HepG2 (cell line): ENCODE measurements around the gene ELOVL2. TPM values are rescaled to one million over a fixed set of nuclear protein-coding genes. Genes with fewer than 3 reads are reported as not detected.
A peak's percentile ranks its signal among the peaks of the same experiment; 100 is the strongest.

ENCODE experiments used
- DNMT3B ChIP-seq: conservative IDR thresholded peaks from 2 replicates; pipeline ENCODE4 v1.6.1; 2016; ENCODE audit warnings: missing biosample characterization, control low read depth
- FOXC1 ChIP-seq: sonication (generic); formaldehyde crosslinking; IDR thresholded peaks from 2 replicates; pipeline ENCODE4 v1.8.0; 2022; ENCODE audit warnings: mild to moderate bottlenecking, missing genetic modification reagents, borderline replicate concordance
- FOXK1 ChIP-seq: sonication (generic); formaldehyde crosslinking; IDR thresholded peaks from 2 replicates; pipeline ENCODE4 v1.4.0; 2020; ENCODE audit warnings: low read depth, missing genetic modification reagents, borderline replicate concordance
- HMG20A ChIP-seq: IDR thresholded peaks from 2 replicates; pipeline ENCODE4 v1.6.1; 2016; ENCODE audit warnings: borderline replicate concordance
- KDM6A ChIP-seq: IDR thresholded peaks from 2 replicates; pipeline ENCODE4 v1.6.1; 2016; ENCODE audit warnings: low read depth
- MIXL1 ChIP-seq: IDR thresholded peaks from 2 replicates; pipeline ENCODE4 v1.6.1; 2016
- NFATC3 ChIP-seq: sonication (generic); formaldehyde crosslinking; IDR thresholded peaks from 2 replicates; pipeline ENCODE4 v1.5.1; 2020; ENCODE audit warnings: mild to moderate bottlenecking, missing genetic modification reagents
- NFE2L2 ChIP-seq: fragments of 150-350 bp; IDR thresholded peaks from 2 replicates; pipeline ENCODE4 v1.6.1; 2014; ENCODE audit warnings: low read length
- POLR2G ChIP-seq: fragments of 200-400 bp; formaldehyde crosslinking; IDR thresholded peaks from 2 replicates; pipeline ENCODE4 v1.6.1; 2018; ENCODE audit warnings: mild to moderate bottlenecking, low read depth, low read length, moderate library complexity
- TRIM24 ChIP-seq: sonication (generic); formaldehyde crosslinking; IDR thresholded peaks from 2 replicates; pipeline ENCODE4 v1.8.0; 2022; ENCODE audit warnings: mild to moderate bottlenecking, missing genetic modification reagents
- ZBTB38 ChIP-seq: sonication (generic); formaldehyde crosslinking; IDR thresholded peaks from 2 replicates; pipeline ENCODE4 v1.5.1; 2020; ENCODE audit warnings: mild to moderate bottlenecking, missing genetic modification reagents
- ZFAT ChIP-seq: sonication (generic); formaldehyde crosslinking; conservative IDR thresholded peaks from 2 replicates; pipeline ENCODE4 v1.8.1; 2023; ENCODE audit warnings: missing genetic modification reagents, inconsistent platforms
- ZNF44 ChIP-seq: sonication (generic); formaldehyde crosslinking; IDR thresholded peaks from 2 replicates; pipeline ENCODE4 v1.5.1; 2020; ENCODE audit warnings: mild to moderate bottlenecking, missing genetic modification reagents
- ZNF607 ChIP-seq: sonication (generic); formaldehyde crosslinking; IDR thresholded peaks from 2 replicates; pipeline ENCODE4 v1.5.1; 2020; ENCODE audit warnings: missing genetic modification reagents, mild to moderate bottlenecking, borderline replicate concordance
- ZNF7 ChIP-seq: IDR thresholded peaks from 2 replicates; pipeline ENCODE4 v1.6.1; 2016; ENCODE audit warnings: missing biosample characterization, missing genetic modification reagents
- ZNF720 ChIP-seq: sonication (generic); formaldehyde crosslinking; IDR thresholded peaks from 2 replicates; pipeline ENCODE4 v1.4.0; 2020; ENCODE audit warnings: missing genetic modification reagents
- ZNF776 ChIP-seq: sonication (generic); formaldehyde crosslinking; IDR thresholded peaks from 2 replicates; pipeline ENCODE4 v1.4.0; 2020; ENCODE audit warnings: mild to moderate bottlenecking, missing genetic modification reagents
- polyA plus RNA-seq, 8 experiments: library from polyadenylated mRNA; depleted of rRNA in 3 of 8; stranded (reverse) in 7 of 8; unstranded in 1 of 8; fragments of >200 nt; fragmentation: Illumina TruSeq in 4 of 8; extraction: Trizol in 4 of 8; gene quantifications; 2 replicates each; pipeline versions ENCODE4 v1.2.1 to v1.2.3, GENCODE V29; 2011 to 2016; ENCODE audit warnings: low read depth in 4 of 8, missing spikeins in 1 of 8, mixed read lengths in 1 of 8; ENCODE audit not compliant: insufficient read depth in 1 of 8
- total RNA-seq, 5 experiments: library from RNA; depleted of rRNA; stranded (reverse); fragments of >200 nt; fragmentation: Illumina TruSeq; extraction: Trizol; gene quantifications; 2 replicates each; pipeline ENCODE4 v1.2.3, GENCODE V29; 2016; ENCODE audit warnings: low read depth in 1 of 5
- TF ChIP-seq, protein P1 (sequence below): IDR thresholded peaks from 2 replicates; pipeline ENCODE4 v1.6.1; 2016; ENCODE audit warnings: low read depth
- TF ChIP-seq, protein P2 (sequence below): sonication (generic); formaldehyde crosslinking; IDR thresholded peaks from 2 replicates; pipeline ENCODE4 v1.8.0; 2022; ENCODE audit warnings: mild to moderate bottlenecking, missing genetic modification reagents, moderate library complexity
- TF ChIP-seq, protein P3 (sequence below): sonication (generic); formaldehyde crosslinking; IDR thresholded peaks from 2 replicates; pipeline ENCODE4 v1.4.0; 2020; ENCODE audit warnings: mild to moderate bottlenecking, low read depth, missing genetic modification reagents
- TF ChIP-seq, protein P4 (sequence below): sonication (generic); formaldehyde crosslinking; IDR thresholded peaks from 2 replicates; pipeline ENCODE4 v1.4.0; 2020; ENCODE audit warnings: missing genetic modification reagents, mild to moderate bottlenecking, borderline replicate concordance
- TF ChIP-seq, protein P5 (sequence below): sonication (generic); formaldehyde crosslinking; IDR thresholded peaks from 2 replicates; pipeline ENCODE4 v1.4.0; 2020; ENCODE audit warnings: missing genetic modification reagents

ELOVL2 gene
- total and polyA plus RNA-seq, 2 of the 13 experiments (the other 11 are each of a cell fraction or from before 2014, with no cell fraction given): 43.6 to 65.4 TPM

DNA sequence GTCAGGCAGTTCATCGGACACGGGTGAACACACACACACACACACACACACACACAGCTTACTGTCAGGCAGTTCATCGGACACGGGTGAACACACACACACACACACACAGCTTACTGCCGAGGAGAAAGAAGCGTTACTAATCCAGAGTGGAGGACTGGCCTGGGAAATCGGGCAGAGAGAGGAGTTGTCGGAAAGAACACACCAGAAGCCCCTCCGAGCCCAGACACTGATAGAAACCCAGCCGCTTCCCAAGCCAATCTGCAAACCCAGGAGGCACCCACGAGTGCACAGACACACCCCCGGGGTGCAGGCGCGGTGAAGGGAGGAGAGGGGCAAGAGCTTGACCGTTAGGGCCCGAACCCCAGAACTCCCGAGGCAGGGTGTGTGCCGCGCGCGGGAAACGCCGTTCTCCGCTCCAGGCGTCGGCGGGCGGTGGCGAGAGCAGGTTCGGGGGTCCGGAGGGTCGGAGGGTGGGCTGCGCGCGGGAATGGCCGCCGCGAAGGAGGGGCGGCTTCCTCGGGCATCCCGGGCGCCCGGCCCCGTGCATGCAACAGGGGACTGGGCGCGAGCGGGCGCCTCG is 636 bp downstream of the ELOVL2 start (continued):
- TF ChIP-seq, protein P1, sequence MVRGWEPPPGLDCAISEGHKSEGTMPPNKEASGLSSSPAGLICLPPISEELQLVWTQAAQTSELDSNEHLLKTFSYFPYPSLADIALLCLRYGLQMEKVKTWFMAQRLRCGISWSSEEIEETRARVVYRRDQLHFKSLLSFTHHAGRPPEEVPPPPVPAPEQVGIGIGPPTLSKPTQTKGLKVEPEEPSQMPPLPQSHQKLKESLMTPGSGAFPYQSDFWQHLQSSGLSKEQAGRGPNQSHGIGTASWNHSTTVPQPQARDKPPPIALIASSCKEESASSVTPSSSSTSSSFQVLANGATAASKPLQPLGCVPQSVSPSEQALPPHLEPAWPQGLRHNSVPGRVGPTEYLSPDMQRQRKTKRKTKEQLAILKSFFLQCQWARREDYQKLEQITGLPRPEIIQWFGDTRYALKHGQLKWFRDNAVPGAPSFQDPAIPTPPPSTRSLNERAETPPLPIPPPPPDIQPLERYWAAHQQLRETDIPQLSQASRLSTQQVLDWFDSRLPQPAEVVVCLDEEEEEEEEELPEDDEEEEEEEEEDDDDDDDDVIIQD (CRISPR knock-in tag): no peak
- TF ChIP-seq, protein P2, sequence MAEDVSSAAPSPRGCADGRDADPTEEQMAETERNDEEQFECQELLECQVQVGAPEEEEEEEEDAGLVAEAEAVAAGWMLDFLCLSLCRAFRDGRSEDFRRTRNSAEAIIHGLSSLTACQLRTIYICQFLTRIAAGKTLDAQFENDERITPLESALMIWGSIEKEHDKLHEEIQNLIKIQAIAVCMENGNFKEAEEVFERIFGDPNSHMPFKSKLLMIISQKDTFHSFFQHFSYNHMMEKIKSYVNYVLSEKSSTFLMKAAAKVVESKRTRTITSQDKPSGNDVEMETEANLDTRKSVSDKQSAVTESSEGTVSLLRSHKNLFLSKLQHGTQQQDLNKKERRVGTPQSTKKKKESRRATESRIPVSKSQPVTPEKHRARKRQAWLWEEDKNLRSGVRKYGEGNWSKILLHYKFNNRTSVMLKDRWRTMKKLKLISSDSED (CRISPR knock-in tag): no peak
- TF ChIP-seq NFATC3 (CRISPR knock-in tag): no peak
- TF ChIP-seq DNMT3B (CRISPR knock-in tag): no peak
- TF ChIP-seq ZBTB38 (CRISPR knock-in tag): 0 out of 2 replicates have a peak, but pooled peaks have one; percentile 28
- no peak for TF ChIP-seq KDM6A (CRISPR knock-in tag)
- TF ChIP-seq POLR2G: no peak
- TF ChIP-seq, protein P3, sequence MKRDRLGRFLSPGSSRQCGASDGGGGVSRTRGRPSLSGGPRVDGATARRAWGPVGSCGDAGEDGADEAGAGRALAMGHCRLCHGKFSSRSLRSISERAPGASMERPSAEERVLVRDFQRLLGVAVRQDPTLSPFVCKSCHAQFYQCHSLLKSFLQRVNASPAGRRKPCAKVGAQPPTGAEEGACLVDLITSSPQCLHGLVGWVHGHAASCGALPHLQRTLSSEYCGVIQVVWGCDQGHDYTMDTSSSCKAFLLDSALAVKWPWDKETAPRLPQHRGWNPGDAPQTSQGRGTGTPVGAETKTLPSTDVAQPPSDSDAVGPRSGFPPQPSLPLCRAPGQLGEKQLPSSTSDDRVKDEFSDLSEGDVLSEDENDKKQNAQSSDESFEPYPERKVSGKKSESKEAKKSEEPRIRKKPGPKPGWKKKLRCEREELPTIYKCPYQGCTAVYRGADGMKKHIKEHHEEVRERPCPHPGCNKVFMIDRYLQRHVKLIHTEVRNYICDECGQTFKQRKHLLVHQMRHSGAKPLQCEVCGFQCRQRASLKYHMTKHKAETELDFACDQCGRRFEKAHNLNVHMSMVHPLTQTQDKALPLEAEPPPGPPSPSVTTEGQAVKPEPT (CRISPR knock-in tag): no peak
- no peak for TF ChIP-seq ZFAT (CRISPR knock-in tag)
- no peak for TF ChIP-seq HMG20A
- TF ChIP-seq NFE2L2: no peak
- TF ChIP-seq ZNF44 (CRISPR knock-in tag): no peak
- no peak for TF ChIP-seq ZNF7
- 0 out of 2 replicates have a peak, but pooled peaks have one; percentile 20 for TF ChIP-seq ZNF607 (CRISPR knock-in tag)
- no peak for TF ChIP-seq ZNF720 (CRISPR knock-in tag)
- TF ChIP-seq, protein P4, sequence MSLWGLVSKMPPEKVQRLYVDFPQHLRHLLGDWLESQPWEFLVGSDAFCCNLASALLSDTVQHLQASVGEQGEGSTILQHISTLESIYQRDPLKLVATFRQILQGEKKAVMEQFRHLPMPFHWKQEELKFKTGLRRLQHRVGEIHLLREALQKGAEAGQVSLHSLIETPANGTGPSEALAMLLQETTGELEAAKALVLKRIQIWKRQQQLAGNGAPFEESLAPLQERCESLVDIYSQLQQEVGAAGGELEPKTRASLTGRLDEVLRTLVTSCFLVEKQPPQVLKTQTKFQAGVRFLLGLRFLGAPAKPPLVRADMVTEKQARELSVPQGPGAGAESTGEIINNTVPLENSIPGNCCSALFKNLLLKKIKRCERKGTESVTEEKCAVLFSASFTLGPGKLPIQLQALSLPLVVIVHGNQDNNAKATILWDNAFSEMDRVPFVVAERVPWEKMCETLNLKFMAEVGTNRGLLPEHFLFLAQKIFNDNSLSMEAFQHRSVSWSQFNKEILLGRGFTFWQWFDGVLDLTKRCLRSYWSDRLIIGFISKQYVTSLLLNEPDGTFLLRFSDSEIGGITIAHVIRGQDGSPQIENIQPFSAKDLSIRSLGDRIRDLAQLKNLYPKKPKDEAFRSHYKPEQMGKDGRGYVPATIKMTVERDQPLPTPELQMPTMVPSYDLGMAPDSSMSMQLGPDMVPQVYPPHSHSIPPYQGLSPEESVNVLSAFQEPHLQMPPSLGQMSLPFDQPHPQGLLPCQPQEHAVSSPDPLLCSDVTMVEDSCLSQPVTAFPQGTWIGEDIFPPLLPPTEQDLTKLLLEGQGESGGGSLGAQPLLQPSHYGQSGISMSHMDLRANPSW (CRISPR knock-in tag): no peak
- no peak for TF ChIP-seq MIXL1 (CRISPR knock-in tag)
- TF ChIP-seq, protein P5, sequence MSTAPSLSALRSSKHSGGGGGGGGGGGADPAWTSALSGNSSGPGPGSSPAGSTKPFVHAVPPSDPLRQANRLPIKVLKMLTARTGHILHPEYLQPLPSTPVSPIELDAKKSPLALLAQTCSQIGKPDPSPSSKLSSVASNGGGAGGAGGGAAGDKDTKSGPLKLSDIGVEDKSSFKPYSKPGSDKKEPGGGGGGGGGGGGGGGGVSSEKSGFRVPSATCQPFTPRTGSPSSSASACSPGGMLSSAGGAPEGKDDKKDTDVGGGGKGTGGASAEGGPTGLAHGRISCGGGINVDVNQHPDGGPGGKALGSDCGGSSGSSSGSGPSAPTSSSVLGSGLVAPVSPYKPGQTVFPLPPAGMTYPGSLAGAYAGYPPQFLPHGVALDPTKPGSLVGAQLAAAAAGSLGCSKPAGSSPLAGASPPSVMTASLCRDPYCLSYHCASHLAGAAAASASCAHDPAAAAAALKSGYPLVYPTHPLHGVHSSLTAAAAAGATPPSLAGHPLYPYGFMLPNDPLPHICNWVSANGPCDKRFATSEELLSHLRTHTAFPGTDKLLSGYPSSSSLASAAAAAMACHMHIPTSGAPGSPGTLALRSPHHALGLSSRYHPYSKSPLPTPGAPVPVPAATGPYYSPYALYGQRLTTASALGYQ (CRISPR knock-in tag): no peak
- TF ChIP-seq FOXC1 (CRISPR knock-in tag): no peak; the same call in 1 of the 2 replicates
- no peak for TF ChIP-seq TRIM24 (CRISPR knock-in tag)
- TF ChIP-seq ZNF776 (CRISPR knock-in tag): no peak
- no peak for TF ChIP-seq FOXK1
